NCI-H2196 (cell line): ENCODE results near the gene M1AP.
"Not testable (repeated sequence)": the region's sequence is repeated elsewhere in the genome, so short reads cannot be mapped to it uniquely, and the experiment has no call there.

Experiments
- DNase-seq: peaks from one replicate; lab custom pipeline; 2025; ENCODE audit not compliant: unreplicated experiment; lab: John Stamatoyannopoulos, UW

Gene M1AP

DNA sequence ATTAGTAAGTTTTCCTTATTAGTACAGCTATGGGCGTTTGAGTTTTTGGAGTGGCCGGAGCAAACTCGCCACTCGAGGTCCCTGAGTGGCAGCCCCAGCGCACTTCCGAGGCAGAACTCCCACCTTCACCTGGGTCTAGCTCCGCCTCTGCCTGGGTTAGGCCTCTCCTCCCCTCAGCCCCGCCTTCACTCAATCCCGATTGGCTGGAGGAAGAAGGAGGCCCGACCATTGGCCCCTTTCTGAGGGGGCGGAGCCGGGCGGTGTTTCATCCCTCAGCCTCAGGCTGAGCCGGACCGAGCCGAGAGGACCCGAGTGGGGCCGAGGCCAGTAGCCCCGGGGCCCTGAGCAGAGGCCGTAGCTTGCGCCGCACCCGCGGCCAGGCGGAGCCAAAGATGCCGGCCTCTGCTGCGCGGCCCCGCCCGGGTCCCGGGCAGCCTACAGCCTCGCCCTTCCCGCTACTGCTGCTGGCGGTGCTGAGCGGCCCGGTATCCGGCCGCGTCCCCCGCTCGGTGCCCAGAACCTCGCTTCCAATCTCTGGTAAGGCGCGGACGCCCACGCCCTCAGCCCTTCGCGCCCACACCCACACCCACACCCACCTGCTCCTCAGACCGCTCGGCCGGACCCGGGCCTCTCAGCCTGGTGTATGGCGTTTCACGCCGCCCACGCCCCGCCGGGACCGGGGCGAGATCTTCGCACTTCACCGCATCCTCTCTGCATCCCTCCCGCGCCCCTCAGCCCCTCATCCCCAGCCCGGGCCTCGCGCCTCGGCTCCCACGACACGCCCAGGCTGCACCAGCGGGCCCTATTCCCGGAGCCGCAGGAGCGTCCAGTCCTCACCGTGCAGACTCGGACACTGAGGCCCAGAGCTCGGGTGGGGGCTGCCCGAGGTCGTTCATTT, 6.1 kb upstream of the M1AP start, which contains the start of gene SEMA4F:
Gene SEMA4F (plus strand): TSS at position 263 of the 898 bp plus-strand sequence. CDS start 130 bp downstream, at position 393.
- DNase-seq: peak; percentile 90

DNA sequence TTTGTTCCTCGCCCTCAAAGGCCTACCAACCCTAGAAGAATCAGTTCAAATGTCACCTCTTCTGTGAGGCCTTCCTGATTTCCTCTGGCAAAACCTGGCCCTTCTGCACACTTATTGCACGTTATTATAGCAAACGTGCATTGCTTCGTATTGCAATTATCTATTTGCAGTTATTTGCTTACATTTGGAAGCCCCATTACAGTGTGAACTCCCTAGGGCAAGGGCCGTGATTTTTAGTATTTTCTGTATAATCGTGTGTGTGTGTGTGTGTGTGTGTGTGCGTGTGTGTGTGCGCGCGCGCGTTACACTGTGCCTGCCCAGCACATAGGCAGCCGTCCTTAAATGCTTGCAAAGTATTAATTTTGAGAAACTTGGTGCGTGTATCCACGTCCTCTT, 5.5 kb upstream of the M1AP start:
- no peak for DNase-seq

DNA sequence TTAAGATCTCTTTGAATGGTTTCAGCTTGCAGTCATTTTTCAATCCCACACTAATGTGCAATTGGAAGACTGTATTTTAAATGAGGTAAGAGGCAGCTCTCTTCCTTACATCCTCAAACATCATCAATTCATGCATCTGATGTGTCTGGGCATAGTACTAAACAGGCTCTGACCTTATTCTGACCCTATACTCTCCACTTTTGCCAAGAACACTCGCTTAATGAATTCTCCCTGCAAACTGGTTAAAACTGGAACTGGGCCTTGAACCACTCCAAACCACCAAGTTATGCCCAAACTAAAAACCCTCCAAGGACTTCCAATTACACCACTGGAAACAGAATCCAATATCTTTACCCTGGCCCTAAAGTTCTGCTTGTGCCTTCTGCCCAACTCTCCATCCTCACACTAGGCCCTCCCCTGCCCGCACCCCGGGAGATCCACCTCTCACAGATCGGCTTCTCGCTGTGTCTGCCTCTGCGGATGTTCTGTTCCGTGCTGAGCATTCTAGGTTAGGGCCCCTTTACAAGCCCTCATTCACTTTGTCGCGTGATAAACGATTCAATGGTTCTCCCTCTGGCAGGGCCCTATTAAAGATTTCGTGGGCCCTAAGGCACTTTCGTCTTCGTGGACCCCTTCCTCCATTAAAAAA, 1.2 kb downstream of the M1AP start:
- no peak for DNase-seq

DNA sequence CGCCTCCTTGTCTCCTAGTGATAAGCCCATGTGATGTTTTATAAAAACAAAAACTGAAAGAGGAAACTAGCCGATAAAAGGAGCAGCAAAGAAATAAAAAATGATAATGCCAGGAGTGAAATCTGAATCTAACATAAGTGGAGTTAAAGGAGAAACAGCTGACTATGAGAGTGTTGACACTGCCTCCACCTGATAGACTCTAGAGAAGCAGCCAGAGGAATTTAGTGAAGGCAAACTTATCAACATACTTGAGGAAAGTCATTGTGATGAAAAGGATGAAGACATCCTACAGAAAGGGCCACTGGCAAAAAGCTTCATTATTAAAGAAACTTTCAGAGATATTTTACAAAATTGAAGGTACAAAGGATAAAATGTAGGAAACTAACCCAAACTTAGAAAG, 1.9 kb downstream of the M1AP start:
- no peak for DNase-seq

DNA sequence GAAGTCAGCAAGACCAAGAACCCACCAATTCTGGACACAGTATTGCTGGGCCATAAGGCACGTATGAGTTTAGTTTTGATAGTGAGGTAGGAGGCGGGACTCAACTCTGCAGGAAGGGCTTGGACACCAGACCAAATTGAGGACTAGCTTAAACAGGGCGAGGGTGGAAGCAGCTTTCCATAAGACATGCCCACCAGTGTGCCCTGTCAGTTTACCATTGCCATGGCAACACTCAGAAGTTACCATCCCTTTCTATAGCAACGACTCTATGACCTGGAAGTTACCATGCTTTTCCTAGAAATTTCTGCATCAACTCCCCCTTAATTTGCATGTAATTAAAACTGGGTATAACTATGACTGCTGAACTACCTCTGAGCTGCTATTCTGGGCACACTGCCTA, 2.8 kb downstream of the M1AP start:
- no peak for DNase-seq

DNA sequence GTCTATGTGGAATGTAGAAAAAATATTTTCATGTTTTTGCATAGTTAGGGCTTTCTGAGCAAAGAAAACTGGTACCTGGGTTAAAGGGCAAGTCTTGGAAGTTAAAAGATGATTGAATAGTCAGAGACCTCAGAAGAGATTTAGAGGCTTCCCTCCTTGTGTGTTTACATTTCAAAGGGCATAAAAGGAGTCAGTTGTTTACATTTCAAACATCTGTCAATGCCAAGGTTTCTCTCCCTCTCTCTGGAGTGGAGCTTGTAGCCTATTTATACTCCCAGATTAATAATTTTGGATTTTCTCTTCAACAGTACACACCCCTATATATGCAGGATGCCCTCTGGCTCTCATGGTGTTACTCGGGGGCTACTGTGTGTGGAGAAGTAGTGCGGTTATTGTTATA, 8.6 kb downstream of the M1AP start:
- no peak for DNase-seq

DNA sequence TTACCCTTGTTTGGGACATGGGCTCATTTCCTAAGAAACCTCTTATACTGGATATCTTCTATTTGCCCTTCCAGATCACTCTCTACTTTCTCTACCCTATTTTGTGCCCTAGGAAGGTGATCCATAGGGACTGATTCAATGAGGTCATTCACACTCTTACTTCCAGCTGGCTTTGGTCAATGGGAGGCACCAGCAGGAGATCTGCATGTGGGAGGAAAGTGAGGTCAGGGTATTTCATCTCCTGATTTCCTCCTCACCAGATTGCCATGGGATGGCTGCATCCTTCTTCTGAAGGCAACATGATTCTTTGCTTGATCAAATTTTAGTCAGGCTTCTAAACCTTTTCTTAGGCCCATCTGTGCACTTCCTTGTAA, 15.2 kb downstream of the M1AP start:
- no peak for DNase-seq

DNA sequence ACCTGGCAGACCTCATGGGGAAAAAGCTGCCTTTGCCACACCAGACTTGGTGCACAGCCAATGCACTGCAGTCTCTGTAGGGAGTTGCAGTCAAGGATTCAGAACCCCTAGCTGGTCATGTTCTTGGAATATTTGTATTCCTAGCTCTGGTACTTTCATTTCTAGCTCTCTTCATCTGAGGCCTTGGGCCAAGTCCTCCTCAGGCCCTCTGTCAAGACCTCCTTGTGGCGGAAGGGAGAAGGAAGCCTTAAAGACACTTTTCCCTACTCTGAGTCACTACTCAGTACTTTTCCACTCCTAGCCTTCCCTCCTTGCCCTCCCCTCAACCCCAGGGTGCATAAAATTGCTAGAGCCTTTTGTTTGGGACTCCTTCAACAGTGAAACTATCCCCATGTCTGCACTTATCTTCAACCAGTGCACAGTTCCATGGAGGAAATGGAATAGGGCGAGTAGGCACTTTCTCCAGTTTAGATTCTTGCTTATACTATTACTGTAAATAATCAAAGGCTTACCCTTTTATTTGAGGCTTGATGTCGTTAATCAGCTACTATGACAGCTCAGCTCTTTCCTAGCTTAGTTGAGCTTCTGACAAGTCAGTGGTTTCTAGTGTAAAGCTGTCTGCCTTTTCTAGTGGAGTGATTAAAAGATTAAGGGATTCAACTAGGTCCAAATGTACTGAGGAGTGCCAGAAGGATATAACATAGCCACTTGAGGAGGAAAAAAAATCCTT, 15.8 kb downstream of the M1AP start:
- no peak for DNase-seq

DNA sequence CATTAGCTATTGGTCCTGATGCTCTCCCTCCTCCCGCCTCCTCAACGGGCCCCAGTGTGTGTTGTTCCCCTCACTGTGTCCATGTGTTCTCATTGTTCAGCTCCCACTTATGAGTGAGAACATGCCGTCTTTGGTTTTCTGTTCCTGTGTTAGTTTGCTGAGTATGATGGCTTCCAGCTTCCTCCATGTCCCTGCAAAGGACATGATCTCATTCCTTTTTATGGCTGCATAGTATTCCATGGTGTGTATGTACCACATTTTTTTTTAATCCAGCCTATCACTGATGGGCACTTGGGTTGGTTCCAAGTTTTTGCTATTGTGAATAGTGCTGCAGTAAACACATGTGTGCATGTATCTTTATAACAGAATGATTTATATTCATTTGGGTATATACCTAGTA, 17.7 kb downstream of the M1AP start:
- not testable (repeated sequence) for DNase-seq

DNA sequence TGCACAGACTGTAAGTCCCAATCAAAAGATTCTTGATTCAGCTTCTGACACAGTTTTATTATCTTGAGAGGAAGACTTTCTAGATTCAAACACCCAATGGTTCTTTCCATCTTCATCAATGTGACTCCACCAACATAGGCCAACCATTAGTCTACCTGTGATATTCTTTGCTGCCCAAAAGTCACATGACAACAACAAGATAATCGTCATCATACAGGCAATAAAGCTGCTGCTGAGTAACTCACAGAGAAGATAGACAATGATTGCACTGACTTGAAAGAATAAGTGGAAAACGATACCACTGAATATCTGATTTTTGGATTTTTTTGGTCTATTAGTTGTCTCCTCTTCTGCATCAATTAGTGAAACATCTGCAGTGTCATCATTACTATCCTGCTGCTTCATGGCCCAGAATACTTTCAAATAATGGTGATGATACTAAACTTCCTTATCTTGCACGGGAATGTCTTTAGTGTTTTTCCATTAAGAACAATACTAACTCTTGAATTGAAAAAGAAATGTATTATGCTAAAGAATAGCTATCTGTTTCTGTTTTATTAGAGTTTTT, 19.5 kb downstream of the M1AP start:
- DNase-seq: no peak

DNA sequence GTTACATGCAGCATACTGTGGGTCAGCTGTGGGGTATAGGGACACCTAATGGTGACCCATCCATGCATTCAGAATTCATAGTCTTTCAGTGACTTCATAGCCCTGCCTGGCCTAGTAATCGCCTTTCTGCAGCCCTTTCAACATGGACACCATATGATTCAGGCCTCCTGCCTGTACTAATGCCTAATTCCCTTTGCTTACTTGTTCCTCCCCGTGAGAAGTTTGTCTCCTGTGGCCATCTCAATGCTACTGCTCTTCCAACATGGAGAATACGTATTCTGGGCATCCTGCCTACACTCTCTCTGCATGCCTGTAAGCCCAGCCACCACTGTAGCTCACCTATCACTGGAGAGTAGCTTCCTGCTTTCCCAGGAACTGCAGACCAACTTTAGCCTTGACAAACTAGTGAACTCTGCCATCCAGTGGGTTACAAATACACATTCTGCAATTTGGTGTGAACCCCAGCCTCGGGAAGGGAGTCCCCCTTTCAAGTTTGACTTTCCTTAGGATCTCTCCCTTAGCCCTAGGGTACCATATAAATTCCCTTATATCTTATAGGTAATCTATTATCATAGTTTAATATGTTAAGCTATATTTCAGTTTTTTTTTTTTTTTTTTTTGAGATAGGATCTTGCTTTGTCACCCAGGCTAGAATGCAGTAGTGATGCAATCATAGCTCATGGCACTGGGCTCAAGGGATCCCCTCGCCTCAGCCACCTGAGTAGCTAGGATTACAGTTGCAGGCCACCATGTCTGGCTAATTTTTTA, 22.3 kb downstream of the M1AP start:
- DNase-seq: no peak

DNA sequence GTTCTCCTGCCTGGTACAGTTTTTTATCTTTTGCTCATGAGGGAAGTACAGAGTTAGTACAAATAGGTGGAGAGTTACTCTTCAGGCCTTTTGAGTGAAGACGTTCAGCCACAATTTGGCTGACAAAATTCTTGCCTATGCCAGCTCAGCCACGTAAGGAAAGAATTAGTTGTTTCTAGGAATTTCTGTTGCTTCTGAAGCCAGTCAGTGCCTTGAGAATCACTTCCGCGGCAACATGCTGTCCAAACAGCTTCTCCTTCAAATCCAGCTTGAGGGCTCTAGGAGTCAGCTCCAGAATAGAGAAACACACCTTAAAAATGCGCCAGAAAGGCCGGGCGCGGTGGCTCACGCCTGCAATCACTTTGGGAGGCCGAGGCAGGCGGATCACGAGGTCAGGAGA, 27.5 kb downstream of the M1AP start:
- DNase-seq: no peak

DNA sequence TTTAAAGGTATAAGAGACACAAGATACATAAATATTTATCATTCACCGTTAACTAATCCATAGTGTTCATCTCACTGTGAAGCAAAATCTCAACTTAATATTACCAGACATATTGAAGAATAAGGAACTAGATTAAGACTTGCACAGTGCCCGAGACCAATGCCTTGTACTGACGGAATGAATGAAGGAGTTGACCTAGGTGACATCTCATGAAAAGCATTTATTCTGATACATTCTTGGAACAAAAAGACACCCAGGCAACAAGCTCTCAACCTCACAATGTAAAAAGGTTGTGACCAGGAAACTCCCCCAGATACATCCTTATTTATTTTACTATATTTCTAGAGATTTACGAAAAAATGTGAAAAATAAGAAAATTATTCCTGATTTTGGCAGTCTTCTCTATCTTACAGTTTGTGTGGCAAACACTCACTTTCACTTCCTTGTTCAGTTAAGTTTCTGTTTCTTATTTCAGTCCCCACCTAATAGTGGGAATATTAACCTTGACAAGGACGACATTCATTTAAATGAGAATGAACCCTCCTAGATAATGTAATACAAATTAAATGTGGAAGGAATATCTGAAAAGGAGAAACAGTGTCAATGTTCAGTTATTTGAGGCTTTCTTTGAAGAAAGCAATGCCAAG, 28.4 kb downstream of the M1AP start:
- no peak for DNase-seq

DNA sequence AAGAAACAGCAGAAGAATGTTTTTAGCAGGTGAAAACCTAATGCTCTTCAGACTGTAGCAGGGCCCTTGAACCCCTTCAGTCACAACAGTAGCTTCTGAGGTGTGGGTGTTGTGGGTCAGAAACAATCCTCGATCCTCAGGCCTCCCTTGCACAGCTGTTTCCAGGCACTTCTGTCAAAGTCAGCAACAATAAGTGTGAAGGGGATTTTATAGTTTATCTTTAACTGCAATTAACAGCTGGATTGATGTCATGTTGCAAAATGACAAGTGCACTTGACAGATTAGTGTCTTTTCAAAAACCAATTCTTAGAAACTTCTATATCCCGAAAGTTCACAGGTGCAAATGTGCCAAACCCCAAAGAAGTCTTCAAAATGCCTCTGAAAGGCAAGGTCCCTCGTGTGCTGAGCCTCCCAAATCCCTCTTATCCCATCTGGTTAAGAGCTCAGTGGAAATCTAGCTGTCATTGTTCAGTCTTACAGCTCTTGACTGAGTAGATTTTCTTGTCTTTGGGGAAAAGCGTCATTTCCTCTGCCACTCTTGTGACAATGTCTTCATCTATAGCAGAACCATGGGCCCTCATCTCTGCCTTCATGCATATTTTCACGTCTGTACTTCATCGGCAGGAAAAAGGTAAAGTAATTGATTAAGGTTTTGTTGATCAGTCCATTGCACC, 29.6 kb downstream of the M1AP start:
- DNase-seq: no peak

DNA sequence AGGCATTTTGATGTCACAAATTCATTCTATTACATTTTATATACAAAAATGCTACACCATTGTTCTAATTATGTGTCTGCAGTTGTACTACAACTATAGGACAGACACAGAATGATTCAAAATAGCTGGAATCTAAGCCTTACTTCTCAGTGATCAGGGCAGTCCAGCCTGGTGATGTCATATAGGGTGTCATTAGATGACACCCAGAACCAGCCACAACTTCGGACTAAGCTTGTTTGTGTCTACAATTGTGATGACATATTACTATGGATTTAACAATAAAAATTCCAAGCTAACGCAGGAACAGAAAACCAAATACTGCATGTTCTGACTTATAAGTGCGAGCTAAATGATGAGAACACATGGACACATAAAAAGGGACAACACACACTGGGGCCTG, 31.0 kb downstream of the M1AP start:
- no peak for DNase-seq

DNA sequence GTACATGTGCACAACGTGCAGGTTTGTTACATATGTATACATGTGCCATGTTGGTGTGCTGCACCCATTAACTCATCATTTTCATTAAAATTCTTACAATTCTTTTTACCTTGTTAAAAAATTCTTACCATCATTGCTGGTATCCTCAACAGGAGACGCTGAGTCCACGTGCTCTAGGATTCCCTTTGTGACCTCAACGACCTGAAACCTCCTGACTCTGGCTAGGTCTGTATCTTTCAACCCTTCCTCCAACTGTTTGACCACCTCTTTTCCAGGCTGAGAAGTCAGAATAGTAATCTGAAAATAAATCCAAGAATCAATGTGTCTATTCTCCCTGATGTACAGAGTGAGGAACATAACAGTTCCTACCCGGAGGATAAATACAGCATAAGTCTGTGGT, 41.2 kb downstream of the M1AP start:
- no peak for DNase-seq

DNA sequence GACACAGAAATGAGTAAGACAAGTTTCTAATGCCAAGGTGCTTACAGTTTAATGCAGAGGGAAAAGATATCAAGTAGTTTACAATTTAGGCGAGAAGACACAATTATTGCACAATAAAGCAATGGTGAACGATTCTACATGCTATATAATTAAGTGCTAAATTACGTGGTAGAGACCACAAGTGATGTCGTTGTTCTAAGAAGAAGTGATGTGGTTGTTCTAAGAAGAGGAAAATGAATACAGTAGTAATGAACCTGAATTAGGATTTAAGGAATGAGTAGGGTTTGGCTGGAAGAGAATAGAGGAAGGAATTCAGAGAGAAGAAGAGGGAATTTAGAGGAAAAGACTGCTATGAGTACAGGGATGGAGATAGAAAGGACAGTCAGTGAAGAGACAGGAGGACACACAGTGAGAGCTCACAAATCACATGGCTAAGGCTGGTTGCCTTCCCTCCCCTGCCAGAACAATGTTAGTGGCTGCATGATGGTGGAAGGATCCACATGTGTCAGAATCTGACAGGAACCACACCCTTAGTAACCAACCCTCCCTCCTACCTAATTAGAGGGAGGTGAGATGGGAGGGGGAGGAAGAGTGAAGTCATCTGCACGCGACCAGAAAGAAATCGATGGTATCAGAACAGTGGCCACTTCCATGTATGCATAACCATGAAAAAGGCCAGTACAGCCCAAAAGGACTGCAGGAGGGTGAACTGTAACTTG, 44.7 kb downstream of the M1AP start:
- DNase-seq: no peak

DNA sequence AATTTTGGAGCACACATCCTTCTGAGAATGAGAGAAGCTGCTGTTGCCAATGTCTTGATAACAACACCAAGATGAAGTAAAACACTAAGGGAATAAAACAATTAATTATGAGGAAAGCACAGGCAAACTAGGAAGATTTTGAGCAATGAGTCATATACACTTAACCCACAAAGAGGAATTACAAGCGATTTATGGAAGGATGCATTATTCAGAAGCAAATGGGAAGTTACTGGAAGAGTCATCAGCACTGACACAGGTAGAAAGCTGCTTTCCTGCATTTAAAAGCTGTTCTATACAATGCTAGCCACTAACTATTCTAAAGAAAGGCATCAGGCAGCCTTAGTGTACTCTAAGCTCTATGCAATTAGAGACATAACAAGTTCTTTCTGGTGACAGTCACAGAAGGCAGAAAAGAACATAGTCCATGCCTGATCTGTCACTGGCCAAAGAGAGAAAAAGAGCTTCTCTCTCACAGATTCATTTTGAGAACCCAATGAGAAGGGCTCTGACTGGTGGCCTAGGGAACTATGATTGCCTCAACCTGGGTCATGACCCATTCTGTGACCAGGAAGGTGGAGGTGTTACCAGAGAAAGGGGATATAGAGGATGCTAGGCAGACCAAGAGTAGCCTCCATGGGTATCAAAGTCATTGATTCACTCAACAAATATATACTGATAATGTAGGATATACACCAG, 45.4 kb downstream of the M1AP start:
- DNase-seq: no peak

DNA sequence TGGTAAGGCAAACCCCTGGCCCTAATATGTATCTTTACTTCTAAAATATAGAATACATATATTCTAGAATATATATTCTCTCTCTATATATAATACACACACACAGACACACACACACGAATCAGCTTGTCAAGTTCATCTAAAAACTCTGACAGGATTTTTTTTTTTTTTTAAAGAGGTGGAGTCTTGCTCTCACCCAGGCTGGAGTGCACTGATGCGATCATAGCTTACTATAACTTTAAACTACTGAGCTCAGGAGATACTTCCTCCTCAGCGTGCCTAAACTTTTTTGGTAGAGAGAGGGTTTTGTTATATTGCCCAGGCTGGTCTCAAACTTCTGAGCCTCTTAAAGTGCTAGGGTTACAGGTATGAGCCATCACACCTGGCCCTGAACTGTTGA, 48.5 kb downstream of the M1AP start:
- no peak for DNase-seq
